H1 (cell line): ENCODE measurements around the gene ANKIB1. TPM values are rescaled to one million over a fixed set of nuclear protein-coding genes. Genes with fewer than 3 reads are reported as not detected.

ENCODE experiments used
- CREB1 ChIP-seq: IDR thresholded peaks from 2 replicates; pipeline ENCODE4 v1.6.1; 2012; ENCODE audit warnings: inconsistent platforms
- POLR2AphosphoS5 ChIP-seq: IDR thresholded peaks from 2 replicates; pipeline ENCODE4 v1.6.1; 2011; ENCODE audit warnings: low read depth, low read length
- POU5F1 ChIP-seq: IDR thresholded peaks from 2 replicates; pipeline ENCODE4 v1.6.1; 2011; ENCODE audit warnings: low read depth, mild to moderate bottlenecking, low read length, moderate library complexity
- SIX5 ChIP-seq: IDR thresholded peaks from 2 replicates; pipeline ENCODE4 v1.6.1; 2011; ENCODE audit warnings: mild to moderate bottlenecking, low read depth, low read length
- SP2 ChIP-seq: IDR thresholded peaks from 2 replicates; pipeline ENCODE4 v1.6.1; 2012; ENCODE audit warnings: mild to moderate bottlenecking, low read length, inconsistent platforms
- TAF1 ChIP-seq: IDR thresholded peaks from 2 replicates; pipeline ENCODE4 v1.6.1; 2011; ENCODE audit warnings: mild to moderate bottlenecking, low read depth, low read length
- polyA plus RNA-seq, 7 experiments: library from polyadenylated mRNA; depleted of rRNA in 3 of 7; stranded (reverse) in 5 of 7; unstranded in 2 of 7; fragments of >200 nt in 5 of 7; fragments of 200-250 nt in 2 of 7; gene quantifications; 1 replicate in 5 of 7; 2 replicates in 1 of 7; 4 replicates in 1 of 7; pipeline versions ENCODE4 v1.2.1 to v1.2.3, GENCODE V29; 2011 to 2013; ENCODE audit warnings: missing spikeins in 2 of 7, mixed read lengths in 2 of 7
- total RNA-seq: library from RNA; stranded (reverse); fragmentation: NEBNext Ultra II Directional; extraction: Animal tissue kit (Norgen Biotek cat#: 25700); gene quantifications from 2 replicates; pipeline ENCODE4 v1.2.1, GENCODE V29; 2021
- TF ChIP-seq, protein P1 (sequence below): IDR thresholded peaks from 2 replicates; pipeline ENCODE4 v1.6.1; 2012; ENCODE audit warnings: inconsistent platforms
- TF ChIP-seq, protein P2 (sequence below): fragments of 300-600 bp; sonication (generic); IDR thresholded peaks from 2 replicates; pipeline ENCODE4 v1.7.1; 2012; ENCODE audit warnings: low read length, moderate library complexity, mild to moderate bottlenecking, inconsistent platforms; ENCODE audit not compliant: insufficient replicate concordance
- TF ChIP-seq, protein P3 (sequence below): IDR thresholded peaks from 2 replicates; pipeline ENCODE4 v1.6.1; 2011; ENCODE audit warnings: low read length, improper control_type of control experiment

Gene ANKIB1
- total and polyA plus RNA-seq, 2 of the 8 experiments (the other 6 are each of a cell fraction or from before 2014, with no cell fraction given) = 19.2 to 43.0 TPM

DNA sequence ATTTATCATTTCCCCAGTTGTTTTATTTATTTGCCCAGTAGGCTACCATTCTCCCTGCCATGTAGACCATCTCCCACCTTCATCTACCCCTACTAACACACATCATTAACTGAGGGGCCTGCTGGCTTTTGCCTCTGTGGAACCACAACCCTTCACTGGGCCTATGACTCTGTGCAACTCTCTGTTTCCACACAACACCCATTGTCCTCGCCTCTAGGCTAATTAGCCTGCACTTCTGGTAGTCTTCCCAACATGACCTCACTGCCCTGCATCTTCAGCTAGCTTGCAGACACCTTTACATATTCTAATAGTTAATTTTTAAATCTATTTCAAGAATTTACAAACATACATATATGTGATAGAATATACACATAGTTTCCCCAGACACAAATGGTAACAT, 7.5 kb downstream of the ANKIB1 start (continued):
- TF ChIP-seq TAF1 = no peak
- TF ChIP-seq SIX5 = no peak
- TF ChIP-seq, protein P1, sequence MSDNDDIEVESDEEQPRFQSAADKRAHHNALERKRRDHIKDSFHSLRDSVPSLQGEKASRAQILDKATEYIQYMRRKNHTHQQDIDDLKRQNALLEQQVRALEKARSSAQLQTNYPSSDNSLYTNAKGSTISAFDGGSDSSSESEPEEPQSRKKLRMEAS = no peak
- TF ChIP-seq, protein P2, sequence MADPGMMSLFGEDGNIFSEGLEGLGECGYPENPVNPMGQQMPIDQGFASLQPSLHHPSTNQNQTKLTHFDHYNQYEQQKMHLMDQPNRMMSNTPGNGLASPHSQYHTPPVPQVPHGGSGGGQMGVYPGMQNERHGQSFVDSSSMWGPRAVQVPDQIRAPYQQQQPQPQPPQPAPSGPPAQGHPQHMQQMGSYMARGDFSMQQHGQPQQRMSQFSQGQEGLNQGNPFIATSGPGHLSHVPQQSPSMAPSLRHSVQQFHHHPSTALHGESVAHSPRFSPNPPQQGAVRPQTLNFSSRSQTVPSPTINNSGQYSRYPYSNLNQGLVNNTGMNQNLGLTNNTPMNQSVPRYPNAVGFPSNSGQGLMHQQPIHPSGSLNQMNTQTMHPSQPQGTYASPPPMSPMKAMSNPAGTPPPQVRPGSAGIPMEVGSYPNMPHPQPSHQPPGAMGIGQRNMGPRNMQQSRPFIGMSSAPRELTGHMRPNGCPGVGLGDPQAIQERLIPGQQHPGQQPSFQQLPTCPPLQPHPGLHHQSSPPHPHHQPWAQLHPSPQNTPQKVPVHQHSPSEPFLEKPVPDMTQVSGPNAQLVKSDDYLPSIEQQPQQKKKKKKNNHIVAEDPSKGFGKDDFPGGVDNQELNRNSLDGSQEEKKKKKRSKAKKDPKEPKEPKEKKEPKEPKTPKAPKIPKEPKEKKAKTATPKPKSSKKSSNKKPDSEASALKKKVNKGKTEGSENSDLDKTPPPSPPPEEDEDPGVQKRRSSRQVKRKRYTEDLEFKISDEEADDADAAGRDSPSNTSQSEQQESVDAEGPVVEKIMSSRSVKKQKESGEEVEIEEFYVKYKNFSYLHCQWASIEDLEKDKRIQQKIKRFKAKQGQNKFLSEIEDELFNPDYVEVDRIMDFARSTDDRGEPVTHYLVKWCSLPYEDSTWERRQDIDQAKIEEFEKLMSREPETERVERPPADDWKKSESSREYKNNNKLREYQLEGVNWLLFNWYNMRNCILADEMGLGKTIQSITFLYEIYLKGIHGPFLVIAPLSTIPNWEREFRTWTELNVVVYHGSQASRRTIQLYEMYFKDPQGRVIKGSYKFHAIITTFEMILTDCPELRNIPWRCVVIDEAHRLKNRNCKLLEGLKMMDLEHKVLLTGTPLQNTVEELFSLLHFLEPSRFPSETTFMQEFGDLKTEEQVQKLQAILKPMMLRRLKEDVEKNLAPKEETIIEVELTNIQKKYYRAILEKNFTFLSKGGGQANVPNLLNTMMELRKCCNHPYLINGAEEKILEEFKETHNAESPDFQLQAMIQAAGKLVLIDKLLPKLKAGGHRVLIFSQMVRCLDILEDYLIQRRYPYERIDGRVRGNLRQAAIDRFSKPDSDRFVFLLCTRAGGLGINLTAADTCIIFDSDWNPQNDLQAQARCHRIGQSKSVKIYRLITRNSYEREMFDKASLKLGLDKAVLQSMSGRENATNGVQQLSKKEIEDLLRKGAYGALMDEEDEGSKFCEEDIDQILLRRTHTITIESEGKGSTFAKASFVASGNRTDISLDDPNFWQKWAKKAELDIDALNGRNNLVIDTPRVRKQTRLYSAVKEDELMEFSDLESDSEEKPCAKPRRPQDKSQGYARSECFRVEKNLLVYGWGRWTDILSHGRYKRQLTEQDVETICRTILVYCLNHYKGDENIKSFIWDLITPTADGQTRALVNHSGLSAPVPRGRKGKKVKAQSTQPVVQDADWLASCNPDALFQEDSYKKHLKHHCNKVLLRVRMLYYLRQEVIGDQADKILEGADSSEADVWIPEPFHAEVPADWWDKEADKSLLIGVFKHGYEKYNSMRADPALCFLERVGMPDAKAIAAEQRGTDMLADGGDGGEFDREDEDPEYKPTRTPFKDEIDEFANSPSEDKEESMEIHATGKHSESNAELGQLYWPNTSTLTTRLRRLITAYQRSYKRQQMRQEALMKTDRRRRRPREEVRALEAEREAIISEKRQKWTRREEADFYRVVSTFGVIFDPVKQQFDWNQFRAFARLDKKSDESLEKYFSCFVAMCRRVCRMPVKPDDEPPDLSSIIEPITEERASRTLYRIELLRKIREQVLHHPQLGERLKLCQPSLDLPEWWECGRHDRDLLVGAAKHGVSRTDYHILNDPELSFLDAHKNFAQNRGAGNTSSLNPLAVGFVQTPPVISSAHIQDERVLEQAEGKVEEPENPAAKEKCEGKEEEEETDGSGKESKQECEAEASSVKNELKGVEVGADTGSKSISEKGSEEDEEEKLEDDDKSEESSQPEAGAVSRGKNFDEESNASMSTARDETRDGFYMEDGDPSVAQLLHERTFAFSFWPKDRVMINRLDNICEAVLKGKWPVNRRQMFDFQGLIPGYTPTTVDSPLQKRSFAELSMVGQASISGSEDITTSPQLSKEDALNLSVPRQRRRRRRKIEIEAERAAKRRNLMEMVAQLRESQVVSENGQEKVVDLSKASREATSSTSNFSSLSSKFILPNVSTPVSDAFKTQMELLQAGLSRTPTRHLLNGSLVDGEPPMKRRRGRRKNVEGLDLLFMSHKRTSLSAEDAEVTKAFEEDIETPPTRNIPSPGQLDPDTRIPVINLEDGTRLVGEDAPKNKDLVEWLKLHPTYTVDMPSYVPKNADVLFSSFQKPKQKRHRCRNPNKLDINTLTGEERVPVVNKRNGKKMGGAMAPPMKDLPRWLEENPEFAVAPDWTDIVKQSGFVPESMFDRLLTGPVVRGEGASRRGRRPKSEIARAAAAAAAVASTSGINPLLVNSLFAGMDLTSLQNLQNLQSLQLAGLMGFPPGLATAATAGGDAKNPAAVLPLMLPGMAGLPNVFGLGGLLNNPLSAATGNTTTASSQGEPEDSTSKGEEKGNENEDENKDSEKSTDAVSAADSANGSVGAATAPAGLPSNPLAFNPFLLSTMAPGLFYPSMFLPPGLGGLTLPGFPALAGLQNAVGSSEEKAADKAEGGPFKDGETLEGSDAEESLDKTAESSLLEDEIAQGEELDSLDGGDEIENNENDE = no peak
- TF ChIP-seq POU5F1 = no peak
- TF ChIP-seq, protein P3, sequence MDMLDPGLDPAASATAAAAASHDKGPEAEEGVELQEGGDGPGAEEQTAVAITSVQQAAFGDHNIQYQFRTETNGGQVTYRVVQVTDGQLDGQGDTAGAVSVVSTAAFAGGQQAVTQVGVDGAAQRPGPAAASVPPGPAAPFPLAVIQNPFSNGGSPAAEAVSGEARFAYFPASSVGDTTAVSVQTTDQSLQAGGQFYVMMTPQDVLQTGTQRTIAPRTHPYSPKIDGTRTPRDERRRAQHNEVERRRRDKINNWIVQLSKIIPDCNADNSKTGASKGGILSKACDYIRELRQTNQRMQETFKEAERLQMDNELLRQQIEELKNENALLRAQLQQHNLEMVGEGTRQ = no peak
- TF ChIP-seq CREB1 = no peak
- no peak for TF ChIP-seq SP2
- TF ChIP-seq POLR2AphosphoS5 = no peak
